Measurements from ENCODE around the gene VPS25.
"Not testable (repeated sequence)": the region's sequence is repeated elsewhere in the genome, so short reads cannot be mapped to it uniquely, and the experiment has no call there.

VPS25 gene

GRCh38 chr17:42754782-42755181, 18.5 kb upstream of the VPS25 start:
- DNase-seq (ENCODE audit: insufficient read length, low spot score) (peak; percentile 61), FAIRE-seq (no peak)
- TF ChIP-seq POLR2A (IDR thresholded peaks at IDR 0.05; ENCODE audit: low read depth, low read length): no peak

GRCh38 chr17:42759982-42760651, 13.1 kb upstream of the VPS25 start:
- no peak for TF ChIP-seq POLR2A (IDR thresholded peaks at IDR 0.05; ENCODE audit: low read depth, low read length)
- FAIRE-seq (no peak), DNase-seq (ENCODE audit: insufficient read length, low spot score) (no peak)

- FAIRE-seq (no peak), DNase-seq (ENCODE audit: insufficient read length, low spot score) (no peak)
Observed at GRCh38 chr17:42760652-42761581, 12.3 kb upstream of the VPS25 start, which contains the start of gene RAMP2. RAMP2 (plus strand) TSS chr17:42761227; CDS start chr17:42761262, 35 bp downstream.

GRCh38 chr17:42761638-42762037, 11.6 kb upstream of the VPS25 start:
- DNase-seq (ENCODE audit: insufficient read length, low spot score): no peak
- TF ChIP-seq POLR2A (IDR thresholded peaks at IDR 0.05; ENCODE audit: low read depth, low read length): no peak
- no peak for FAIRE-seq

More at GRCh38 chr17:42760652-42761581, 12.3 kb upstream of the VPS25 start, which contains the start of gene RAMP2:
- no peak for TF ChIP-seq POLR2A (IDR thresholded peaks at IDR 0.05; ENCODE audit: low read depth, low read length)

GRCh38 chr17:42766124-42766523, 7.1 kb upstream of the VPS25 start:
- FAIRE-seq (no peak), DNase-seq (ENCODE audit: insufficient read length, low spot score) (no peak)
- TF ChIP-seq POLR2A (IDR thresholded peaks at IDR 0.05; ENCODE audit: low read depth, low read length): no peak

- no peak for TF ChIP-seq POLR2A (IDR thresholded peaks at IDR 0.05; ENCODE audit: low read depth, low read length)
- FAIRE-seq (no peak), DNase-seq (ENCODE audit: insufficient read length, low spot score) (no peak)
Observed at GRCh38 chr17:42767512-42767911, 5.7 kb upstream of the VPS25 start.

- not testable (repeated sequence) for DNase-seq (ENCODE audit: insufficient read length, low spot score); FAIRE-seq
Observed at GRCh38 chr17:42768006-42768405, 5.2 kb upstream of the VPS25 start.

- not testable (repeated sequence) for DNase-seq (ENCODE audit: insufficient read length, low spot score); FAIRE-seq
Observed at GRCh38 chr17:42769964-42770363, 3.3 kb upstream of the VPS25 start.

- FAIRE-seq: no peak
- no peak for TF ChIP-seq POLR2A (IDR thresholded peaks at IDR 0.05; ENCODE audit: low read depth, low read length)
- no peak for DNase-seq (ENCODE audit: insufficient read length, low spot score)
Observed at GRCh38 chr17:42772945-42773289, 332 bp upstream of the VPS25 start.

- TF ChIP-seq POLR2A (IDR thresholded peaks at IDR 0.05; ENCODE audit: low read depth, low read length): no peak
- no peak for FAIRE-seq
- DNase-seq (ENCODE audit: insufficient read length, low spot score): peak; percentile 60
Observed at GRCh38 chr17:42774066-42774745, 957 bp downstream of the VPS25 start.

GRCh38 chr17:42775534-42776098, 2.4 kb downstream of the VPS25 start:
- no peak for TF ChIP-seq POLR2A (IDR thresholded peaks at IDR 0.05; ENCODE audit: low read depth, low read length)
- DNase-seq (ENCODE audit: insufficient read length, low spot score) (no peak), FAIRE-seq (no peak)

GRCh38 chr17:42778570-42778969, 5.3 kb downstream of the VPS25 start:
- no peak for TF ChIP-seq POLR2A (IDR thresholded peaks at IDR 0.05; ENCODE audit: low read depth, low read length)
- FAIRE-seq: no peak

GRCh38 chr17:42779304-42779935, 6.2 kb downstream of the VPS25 start:
- no peak for TF ChIP-seq POLR2A (IDR thresholded peaks at IDR 0.05; ENCODE audit: low read depth, low read length)
- DNase-seq (ENCODE audit: insufficient read length, low spot score) (no peak), FAIRE-seq (no peak)

More at GRCh38 chr17:42778570-42778969, 5.3 kb downstream of the VPS25 start:
- DNase-seq (ENCODE audit: insufficient read length, low spot score): no peak
